K562 (cell line): ENCODE measurements around the gene MYL12B. TPM values are rescaled to one million over a fixed set of nuclear protein-coding genes. Genes with fewer than 3 reads are reported as not detected.

Experiments
- CBFA2T3 ChIP-seq: fragments of 450-650 bp; IDR thresholded peaks from 2 replicates; pipeline ENCODE4 v1.6.1; 2017
- ESRRA ChIP-seq: fragments of 450-650 bp; IDR thresholded peaks from 2 replicates; pipeline ENCODE4 v1.6.1; 2014; ENCODE audit warnings: low read depth, mild to moderate bottlenecking, moderate library complexity, borderline replicate concordance
- ESRRB ChIP-seq: fragments of 250-450 bp; sonication (Bioruptor Pico); IDR thresholded peaks from 2 replicates; pipeline ENCODE4 v1.5.0; 2020; ENCODE audit warnings: mild to moderate bottlenecking, moderate library complexity, borderline replicate concordance
- FUS ChIP-seq: fragments of 200-400 bp; formaldehyde crosslinking; optimal IDR thresholded peaks from 2 replicates; pipeline ENCODE3; 2017; ENCODE audit warnings: low read depth, low read length
- HCFC1 ChIP-seq: IDR thresholded peaks from 2 replicates; pipeline ENCODE4 v1.6.1; 2012; ENCODE audit warnings: low read depth, low read length, improper control_type of control experiment
- HDGF ChIP-seq: fragments of 450-650 bp; IDR thresholded peaks from 2 replicates; pipeline ENCODE4 v1.6.1; 2016
- HMG20B ChIP-seq: fragments of 250-450 bp; sonication (Bioruptor Pico); IDR thresholded peaks from 2 replicates; pipeline ENCODE4 v1.5.0; 2021; ENCODE audit warnings: mild to moderate bottlenecking
- HMGN3 ChIP-seq: IDR thresholded peaks from 2 replicates; pipeline ENCODE4 v1.6.1; 2011; ENCODE audit warnings: borderline replicate concordance, low read depth, mild to moderate bottlenecking, mixed read lengths, low read length; ENCODE audit not compliant: insufficient read length; ENCODE audit errors: extremely low read depth
- HNRNPLL ChIP-seq: fragments of 200-400 bp; formaldehyde crosslinking; IDR thresholded peaks from 2 replicates; pipeline ENCODE4 v1.6.1; 2017; ENCODE audit warnings: low read length, low read depth, mild to moderate bottlenecking; ENCODE audit not compliant: poor library complexity, severe bottlenecking
- KDM2B ChIP-seq: fragments of 250-450 bp; sonication (Bioruptor Pico); IDR thresholded peaks from 2 replicates; pipeline ENCODE4 v1.8.0; 2021; ENCODE audit warnings: mild to moderate bottlenecking, moderate library complexity
- KDM4B ChIP-seq, 2 experiments: fragments of 450-650 bp in 1 of 2; sonication (generic) in 1 of 2; IDR thresholded peaks; 2 replicates each; pipeline ENCODE4 v1.6.1; 2016 to 2017; ENCODE audit warnings: borderline replicate concordance in 2 of 2, antibody characterized with exemption in 1 of 2, low read depth in 1 of 2, mild to moderate bottlenecking in 1 of 2
- PPARD ChIP-seq: fragments of 250-450 bp; sonication (Bioruptor Pico); IDR thresholded peaks from 2 replicates; pipeline ENCODE4 v1.8.0; 2022; ENCODE audit warnings: inconsistent platforms, mild to moderate bottlenecking, moderate library complexity
- RFX1 ChIP-seq: fragments of 450-650 bp; IDR thresholded peaks from 2 replicates; pipeline ENCODE4 v1.6.1; 2016; ENCODE audit warnings: mild to moderate bottlenecking, moderate library complexity
- SMAD2 ChIP-seq: fragments of 150-350 bp; IDR thresholded peaks from 2 replicates; pipeline ENCODE4 v1.6.1; 2014; ENCODE audit warnings: low read depth, mild to moderate bottlenecking, low read length
- ZNF12 ChIP-seq: sonication (generic); formaldehyde crosslinking; IDR thresholded peaks from 2 replicates; pipeline ENCODE4 v1.4.0; 2020; ENCODE audit warnings: mild to moderate bottlenecking, missing genetic modification reagents
- ZNF551 ChIP-seq: fragments of 250-450 bp; sonication (Bioruptor Pico); IDR thresholded peaks from 2 replicates; pipeline ENCODE4 v1.5.0; 2021; ENCODE audit warnings: mild to moderate bottlenecking, moderate library complexity
- ZSCAN32 ChIP-seq: fragments of 450-650 bp; formaldehyde crosslinking; IDR thresholded peaks from 2 replicates; pipeline ENCODE4 v1.4.0; 2020; ENCODE audit warnings: mild to moderate bottlenecking, moderate library complexity
- polyA plus RNA-seq, 8 experiments: library from polyadenylated mRNA; depleted of rRNA in 4 of 8; stranded (reverse) in 5 of 8; unstranded in 3 of 8; fragments of >200 nt; fragmentation: Nextera tagmentation in 2 of 8; fragmentation: Illumina TruSeq in 1 of 8; extraction: Ambion mirVana in 2 of 8; extraction: Trizol in 1 of 8; gene quantifications; 2 replicates each; pipeline versions ENCODE4 v1.2.1 to v1.2.3, GENCODE V29; 2011 to 2014; ENCODE audit warnings: inconsistent platforms in 1 of 8, missing spikeins in 1 of 8
- total RNA-seq, 7 experiments: library from RNA; depleted of rRNA in 6 of 7; stranded (reverse); fragments of >200 nt in 6 of 7; fragmentation: Illumina TruSeq in 2 of 7; extraction: Trizol in 2 of 7; gene quantifications; 2 replicates each; pipeline versions ENCODE4 v1.2.1 to v1.2.3, GENCODE V29; 2011 to 2021; ENCODE audit warnings: low replicate concordance in 1 of 7
- TF ChIP-seq, protein P1 (sequence below), 2 experiments: fragments of 450-650 bp; IDR thresholded peaks; 2 replicates each; pipeline ENCODE4 v1.6.1; 2018; ENCODE audit warnings: mild to moderate bottlenecking in 2 of 2, low read depth in 1 of 2; ENCODE audit not compliant: partially characterized antibody in 2 of 2
- TF ChIP-seq, protein P2 (sequence below), 2 experiments: fragments of 150-350 bp in 1 of 2; IDR thresholded peaks; 2 replicates each; pipeline ENCODE4 v1.6.1; 2012 to 2016; ENCODE audit warnings: low read depth in 2 of 2, low read length in 2 of 2, mild to moderate bottlenecking in 1 of 2, moderate library complexity in 1 of 2
- TF ChIP-seq, protein P3 (sequence below): conservative IDR thresholded peaks from 2 replicates; pipeline ENCODE4 v1.6.1; 2011; ENCODE audit warnings: low read depth, mild to moderate bottlenecking, low read length; ENCODE audit not compliant: control insufficient read depth

MYL12B gene
- total and polyA plus RNA-seq, 9 of the 15 experiments (the other 6 are each of a cell fraction or from before 2014, with no cell fraction given): 220 to 995 (median 463) TPM

DNA sequence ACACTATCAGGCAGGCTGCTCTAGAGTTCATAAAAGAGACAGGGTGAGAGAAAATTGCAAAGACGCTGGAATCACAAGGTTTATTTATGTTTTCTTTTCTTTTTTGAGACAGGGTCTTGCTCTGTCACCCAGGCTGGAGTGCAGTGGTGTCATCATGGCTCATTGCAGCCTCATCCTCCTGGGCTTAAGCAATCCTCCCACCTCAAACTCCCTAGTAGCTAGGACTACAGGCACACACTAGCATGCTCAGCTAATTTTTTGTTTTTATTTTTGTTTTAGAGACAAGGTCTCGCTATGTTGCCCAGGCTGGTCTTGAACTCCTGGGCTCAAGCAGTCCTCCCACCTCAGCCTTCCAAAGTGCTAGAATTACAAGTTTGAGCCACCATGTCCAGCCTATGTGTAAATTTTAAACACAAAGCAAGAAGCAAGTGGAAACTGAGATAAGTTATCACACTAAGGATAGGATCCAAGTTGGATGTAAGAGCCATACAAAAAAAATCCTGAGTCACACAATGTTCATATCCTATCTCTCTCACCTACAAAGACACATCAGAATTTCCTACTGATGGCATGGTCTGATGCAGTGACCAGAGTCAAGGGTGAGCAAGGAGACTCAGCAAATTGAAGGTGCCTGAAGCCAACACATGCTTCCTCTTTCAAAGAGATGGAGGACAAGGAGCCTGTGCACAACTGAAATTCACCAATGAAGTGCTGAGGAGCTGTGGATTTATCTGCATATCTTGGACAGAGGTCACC lies 31.4 kb downstream of the MYL12B start (continued):
- TF ChIP-seq, protein P1, sequence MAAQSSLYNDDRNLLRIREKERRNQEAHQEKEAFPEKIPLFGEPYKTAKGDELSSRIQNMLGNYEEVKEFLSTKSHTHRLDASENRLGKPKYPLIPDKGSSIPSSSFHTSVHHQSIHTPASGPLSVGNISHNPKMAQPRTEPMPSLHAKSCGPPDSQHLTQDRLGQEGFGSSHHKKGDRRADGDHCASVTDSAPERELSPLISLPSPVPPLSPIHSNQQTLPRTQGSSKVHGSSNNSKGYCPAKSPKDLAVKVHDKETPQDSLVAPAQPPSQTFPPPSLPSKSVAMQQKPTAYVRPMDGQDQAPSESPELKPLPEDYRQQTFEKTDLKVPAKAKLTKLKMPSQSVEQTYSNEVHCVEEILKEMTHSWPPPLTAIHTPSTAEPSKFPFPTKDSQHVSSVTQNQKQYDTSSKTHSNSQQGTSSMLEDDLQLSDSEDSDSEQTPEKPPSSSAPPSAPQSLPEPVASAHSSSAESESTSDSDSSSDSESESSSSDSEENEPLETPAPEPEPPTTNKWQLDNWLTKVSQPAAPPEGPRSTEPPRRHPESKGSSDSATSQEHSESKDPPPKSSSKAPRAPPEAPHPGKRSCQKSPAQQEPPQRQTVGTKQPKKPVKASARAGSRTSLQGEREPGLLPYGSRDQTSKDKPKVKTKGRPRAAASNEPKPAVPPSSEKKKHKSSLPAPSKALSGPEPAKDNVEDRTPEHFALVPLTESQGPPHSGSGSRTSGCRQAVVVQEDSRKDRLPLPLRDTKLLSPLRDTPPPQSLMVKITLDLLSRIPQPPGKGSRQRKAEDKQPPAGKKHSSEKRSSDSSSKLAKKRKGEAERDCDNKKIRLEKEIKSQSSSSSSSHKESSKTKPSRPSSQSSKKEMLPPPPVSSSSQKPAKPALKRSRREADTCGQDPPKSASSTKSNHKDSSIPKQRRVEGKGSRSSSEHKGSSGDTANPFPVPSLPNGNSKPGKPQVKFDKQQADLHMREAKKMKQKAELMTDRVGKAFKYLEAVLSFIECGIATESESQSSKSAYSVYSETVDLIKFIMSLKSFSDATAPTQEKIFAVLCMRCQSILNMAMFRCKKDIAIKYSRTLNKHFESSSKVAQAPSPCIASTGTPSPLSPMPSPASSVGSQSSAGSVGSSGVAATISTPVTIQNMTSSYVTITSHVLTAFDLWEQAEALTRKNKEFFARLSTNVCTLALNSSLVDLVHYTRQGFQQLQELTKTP (IDR thresholded peaks at IDR 0.05; ENCODE audit: low read depth in 1 of 2, partially characterized antibody in 2 of 2): peak in 1 of 2 experiments; percentile 21
- TF ChIP-seq HNRNPLL (no peak), PPARD (no peak), ZNF551 (no peak), HDGF (no peak), FUS (no peak), ZSCAN32 (CRISPR knock-in tag) (no peak), CBFA2T3 (peak; percentile 54; the same call in 1 of the 2 replicates), KDM2B (CRISPR knock-in tag) (no peak), RFX1 (no peak), ESRRB (CRISPR knock-in tag) (no peak), KDM4B (IDR thresholded peaks at IDR 0.05; ENCODE audit: borderline replicate concordance in 2 of 2, low read depth in 1 of 2) (no peak), ESRRA (peak; percentile 64; the same call in 1 of the 2 replicates), HCFC1 (no peak), SMAD2 (no peak), HMGN3 (no peak), ZNF12 (no peak), HMG20B (CRISPR knock-in tag) (no peak)
- TF ChIP-seq, protein P2, sequence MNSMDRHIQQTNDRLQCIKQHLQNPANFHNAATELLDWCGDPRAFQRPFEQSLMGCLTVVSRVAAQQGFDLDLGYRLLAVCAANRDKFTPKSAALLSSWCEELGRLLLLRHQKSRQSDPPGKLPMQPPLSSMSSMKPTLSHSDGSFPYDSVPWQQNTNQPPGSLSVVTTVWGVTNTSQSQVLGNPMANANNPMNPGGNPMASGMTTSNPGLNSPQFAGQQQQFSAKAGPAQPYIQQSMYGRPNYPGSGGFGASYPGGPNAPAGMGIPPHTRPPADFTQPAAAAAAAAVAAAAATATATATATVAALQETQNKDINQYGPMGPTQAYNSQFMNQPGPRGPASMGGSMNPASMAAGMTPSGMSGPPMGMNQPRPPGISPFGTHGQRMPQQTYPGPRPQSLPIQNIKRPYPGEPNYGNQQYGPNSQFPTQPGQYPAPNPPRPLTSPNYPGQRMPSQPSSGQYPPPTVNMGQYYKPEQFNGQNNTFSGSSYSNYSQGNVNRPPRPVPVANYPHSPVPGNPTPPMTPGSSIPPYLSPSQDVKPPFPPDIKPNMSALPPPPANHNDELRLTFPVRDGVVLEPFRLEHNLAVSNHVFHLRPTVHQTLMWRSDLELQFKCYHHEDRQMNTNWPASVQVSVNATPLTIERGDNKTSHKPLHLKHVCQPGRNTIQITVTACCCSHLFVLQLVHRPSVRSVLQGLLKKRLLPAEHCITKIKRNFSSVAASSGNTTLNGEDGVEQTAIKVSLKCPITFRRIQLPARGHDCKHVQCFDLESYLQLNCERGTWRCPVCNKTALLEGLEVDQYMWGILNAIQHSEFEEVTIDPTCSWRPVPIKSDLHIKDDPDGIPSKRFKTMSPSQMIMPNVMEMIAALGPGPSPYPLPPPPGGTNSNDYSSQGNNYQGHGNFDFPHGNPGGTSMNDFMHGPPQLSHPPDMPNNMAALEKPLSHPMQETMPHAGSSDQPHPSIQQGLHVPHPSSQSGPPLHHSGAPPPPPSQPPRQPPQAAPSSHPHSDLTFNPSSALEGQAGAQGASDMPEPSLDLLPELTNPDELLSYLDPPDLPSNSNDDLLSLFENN (IDR thresholded peaks at IDR 0.05; ENCODE audit: low read depth in 2 of 2, low read length in 2 of 2): no peak
- TF ChIP-seq, protein P3, sequence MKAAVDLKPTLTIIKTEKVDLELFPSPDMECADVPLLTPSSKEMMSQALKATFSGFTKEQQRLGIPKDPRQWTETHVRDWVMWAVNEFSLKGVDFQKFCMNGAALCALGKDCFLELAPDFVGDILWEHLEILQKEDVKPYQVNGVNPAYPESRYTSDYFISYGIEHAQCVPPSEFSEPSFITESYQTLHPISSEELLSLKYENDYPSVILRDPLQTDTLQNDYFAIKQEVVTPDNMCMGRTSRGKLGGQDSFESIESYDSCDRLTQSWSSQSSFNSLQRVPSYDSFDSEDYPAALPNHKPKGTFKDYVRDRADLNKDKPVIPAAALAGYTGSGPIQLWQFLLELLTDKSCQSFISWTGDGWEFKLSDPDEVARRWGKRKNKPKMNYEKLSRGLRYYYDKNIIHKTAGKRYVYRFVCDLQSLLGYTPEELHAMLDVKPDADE: no peak
